GM19452 (cell line): ENCODE results near the gene CXCL1.

Experiments used
- ATAC-seq: cut with Tn5 transposase; IDR thresholded peaks from one replicate; pipeline ENCODE4 v1.9.1; 2021; ENCODE audit not compliant: unreplicated experiment

CXCL1 gene

GRCh38 chr4:73850261-73850970 is 18.8 kb upstream of the CXCL1 start:
- ATAC-seq = no peak

GRCh38 chr4:73851293-73851692 is 17.9 kb upstream of the CXCL1 start:
- no peak for ATAC-seq

- no peak for ATAC-seq
These were observed 16.4 kb upstream of the CXCL1 start for GRCh38 chr4:73852771-73853170.

GRCh38 chr4:73853246-73853704 is 15.9 kb upstream of the CXCL1 start, which contains the start of gene PF4V1:
TSS of gene PF4V1 (plus strand) at chr4:73853296. CDS start at chr4:73853363, 67 bp downstream.
- ATAC-seq = no peak

DNA sequence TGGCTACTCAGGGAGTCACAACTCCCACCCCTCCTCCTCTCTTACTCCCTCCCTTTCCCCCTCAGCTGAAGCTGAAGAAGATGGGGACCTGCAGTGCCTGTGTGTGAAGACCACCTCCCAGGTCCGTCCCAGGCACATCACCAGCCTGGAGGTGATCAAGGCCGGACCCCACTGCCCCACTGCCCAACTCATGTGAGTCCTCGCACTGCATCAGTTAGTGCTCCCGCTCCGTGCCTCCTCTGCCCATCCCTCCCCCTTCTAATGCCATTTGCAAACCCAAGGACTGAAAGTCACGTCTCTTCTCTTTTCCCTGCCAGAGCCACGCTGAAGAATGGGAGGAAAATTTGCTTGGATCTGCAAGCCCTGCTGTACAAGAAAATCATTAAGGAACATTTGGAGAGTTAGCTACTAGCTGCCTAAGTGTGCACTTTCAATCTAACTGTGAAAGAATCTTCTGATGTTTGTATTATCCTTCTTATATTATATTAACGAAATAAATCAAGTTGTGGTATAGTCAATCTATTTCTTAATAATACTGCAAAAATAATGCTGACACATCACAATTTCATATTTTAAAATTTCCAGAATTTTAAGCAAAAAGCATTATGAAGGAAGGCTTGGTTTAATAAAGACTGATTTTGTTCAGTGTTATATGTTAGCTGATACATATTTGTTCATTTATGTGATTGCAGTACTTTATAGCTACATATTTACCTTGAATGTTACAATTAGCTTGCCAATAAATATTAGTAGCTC is 15.3 kb upstream of the CXCL1 start:
- ATAC-seq = no peak

- ATAC-seq = no peak
These were observed 13.8 kb upstream of the CXCL1 start for GRCh38 chr4:73855406-73855805.

GRCh38 chr4:73856518-73856917 is 12.7 kb upstream of the CXCL1 start:
- ATAC-seq = no peak

GRCh38 chr4:73859614-73860088 is 9.5 kb upstream of the CXCL1 start:
- ATAC-seq = no peak

DNA sequence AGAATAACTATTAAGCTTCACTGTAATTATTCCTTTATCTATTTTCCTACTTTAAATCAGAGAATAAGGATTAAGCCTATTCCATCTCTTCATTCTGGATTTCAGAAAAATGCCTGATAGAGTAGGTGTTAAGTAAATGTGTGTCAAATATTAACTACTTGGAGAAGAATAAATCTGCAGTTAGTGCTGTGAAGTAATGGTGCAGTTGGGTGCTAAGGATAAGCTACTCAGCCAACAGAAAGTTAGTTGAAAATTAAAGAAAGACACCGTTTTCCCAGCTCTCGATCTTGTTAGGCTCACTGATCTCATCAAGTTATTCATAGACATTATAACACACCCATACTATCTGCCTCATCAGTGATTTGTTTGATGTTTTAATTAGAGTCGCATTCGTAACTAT is 9.0 kb upstream of the CXCL1 start:
- no peak for ATAC-seq

DNA sequence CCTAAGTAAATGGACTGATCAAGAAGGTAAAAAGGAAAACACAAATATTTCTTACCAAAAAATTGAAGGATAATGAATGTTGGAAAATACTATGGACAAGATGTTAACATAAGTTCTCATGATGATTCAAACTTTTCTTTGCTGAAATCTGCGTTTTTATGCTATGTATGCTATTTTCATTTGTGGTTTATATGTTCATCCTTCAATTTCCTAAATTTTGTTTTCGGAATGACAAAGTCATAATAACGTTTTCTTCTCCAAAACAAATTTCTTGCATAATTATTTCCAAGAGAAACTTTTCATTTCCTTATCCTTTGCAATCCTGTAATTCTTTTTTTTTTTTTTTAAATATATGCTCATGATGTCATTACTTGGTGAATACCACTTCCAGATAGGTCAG is 8.3 kb upstream of the CXCL1 start:
- ATAC-seq = no peak

DNA sequence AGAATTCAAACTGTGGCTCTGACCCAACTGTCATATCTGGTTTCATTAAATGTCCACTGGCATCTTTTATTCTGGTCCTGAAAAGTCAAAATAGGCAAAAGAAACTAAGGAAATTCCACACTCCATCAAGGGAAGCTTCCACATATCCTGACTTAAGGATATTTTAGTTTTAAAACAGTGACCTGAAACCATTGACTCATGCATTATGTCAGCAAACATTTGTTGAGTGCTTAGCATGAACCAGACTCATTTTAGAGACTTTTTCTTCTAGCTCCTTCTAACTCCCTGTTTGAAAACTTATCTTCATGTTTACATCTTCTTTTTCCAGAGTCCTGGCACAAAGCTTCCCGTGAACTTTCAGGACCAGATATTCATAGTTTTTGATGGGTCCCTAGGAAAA is 6.9 kb upstream of the CXCL1 start:
- no peak for ATAC-seq

DNA sequence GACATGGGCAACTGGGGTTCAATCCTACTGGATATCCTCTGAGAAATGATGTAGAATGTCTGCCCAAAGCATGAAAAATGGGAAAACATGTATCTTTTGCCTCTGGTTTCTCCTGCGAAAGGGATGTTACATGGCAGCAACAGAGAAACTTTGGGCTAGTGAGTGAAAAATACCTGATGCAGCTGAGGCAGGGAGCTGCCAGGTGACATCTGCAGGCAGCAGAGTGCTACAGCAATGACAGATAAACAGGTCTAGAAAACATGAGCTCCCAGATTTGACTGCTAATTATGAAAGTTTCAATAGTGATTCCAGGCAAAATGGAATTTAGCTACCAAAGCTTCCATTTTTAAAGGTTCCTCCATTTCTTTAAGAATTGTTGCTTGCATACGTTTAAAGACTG is 4.8 kb upstream of the CXCL1 start:
- ATAC-seq = no peak

DNA sequence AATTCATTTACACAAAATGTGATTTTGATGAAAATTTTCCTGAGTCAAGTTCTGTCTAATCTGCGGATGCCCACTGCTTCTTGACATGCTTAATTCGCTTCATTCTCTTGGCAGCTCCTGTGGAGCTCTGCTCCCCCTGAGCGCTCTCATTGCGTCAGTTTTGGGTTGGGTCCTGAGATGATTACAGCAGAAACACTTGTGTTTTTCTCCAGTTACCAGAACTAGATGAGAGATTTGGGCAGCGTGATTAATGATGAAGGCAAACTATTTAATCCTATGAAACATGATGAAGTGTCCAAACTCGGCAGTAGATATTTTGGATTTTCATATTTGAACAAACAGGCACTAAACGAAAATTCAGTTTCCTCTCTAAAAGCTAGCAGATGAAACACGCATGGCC is 4.2 kb upstream of the CXCL1 start:
- ATAC-seq = no peak

GRCh38 chr4:73865431-73866096 is 3.6 kb upstream of the CXCL1 start:
- ATAC-seq = no peak

DNA sequence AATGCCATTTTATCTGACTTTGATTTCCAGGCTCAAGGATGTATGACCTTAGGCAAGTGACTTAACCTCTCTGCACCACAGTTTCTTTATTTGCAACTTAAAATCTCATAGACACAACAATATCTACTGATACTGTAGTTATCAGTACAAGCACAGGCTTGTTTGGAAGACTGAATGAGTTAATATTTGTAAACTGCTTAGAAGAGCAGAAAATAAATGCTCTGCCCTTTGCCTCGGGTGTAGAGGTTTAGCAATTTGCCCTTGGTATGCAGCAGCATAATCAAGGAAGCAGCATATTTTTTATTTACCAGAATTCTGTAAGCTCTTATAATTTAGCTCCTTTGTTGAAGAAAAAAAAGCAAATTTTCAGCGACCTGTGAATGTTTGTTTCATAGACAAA is 2.9 kb upstream of the CXCL1 start:
- ATAC-seq = no peak

DNA sequence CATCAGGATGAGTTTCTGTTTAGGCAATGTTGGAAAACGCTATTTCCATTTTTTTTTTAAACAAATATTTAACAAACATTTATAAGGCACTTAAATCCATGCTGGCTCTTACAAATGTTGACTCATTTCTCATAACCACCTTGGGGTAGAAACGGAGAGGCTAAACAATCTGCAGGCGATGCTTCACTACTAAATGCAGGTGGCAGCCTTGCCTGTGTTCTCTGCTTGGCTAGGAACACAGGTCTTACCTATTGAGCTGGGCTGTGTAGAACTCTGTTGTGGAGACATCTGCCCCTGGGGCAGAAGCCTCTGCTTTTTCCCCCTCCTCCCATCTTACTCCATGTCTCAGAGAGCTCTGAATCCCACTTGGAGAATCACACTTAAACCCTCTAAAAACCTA is 1.4 kb upstream of the CXCL1 start:
- ATAC-seq = no peak

DNA sequence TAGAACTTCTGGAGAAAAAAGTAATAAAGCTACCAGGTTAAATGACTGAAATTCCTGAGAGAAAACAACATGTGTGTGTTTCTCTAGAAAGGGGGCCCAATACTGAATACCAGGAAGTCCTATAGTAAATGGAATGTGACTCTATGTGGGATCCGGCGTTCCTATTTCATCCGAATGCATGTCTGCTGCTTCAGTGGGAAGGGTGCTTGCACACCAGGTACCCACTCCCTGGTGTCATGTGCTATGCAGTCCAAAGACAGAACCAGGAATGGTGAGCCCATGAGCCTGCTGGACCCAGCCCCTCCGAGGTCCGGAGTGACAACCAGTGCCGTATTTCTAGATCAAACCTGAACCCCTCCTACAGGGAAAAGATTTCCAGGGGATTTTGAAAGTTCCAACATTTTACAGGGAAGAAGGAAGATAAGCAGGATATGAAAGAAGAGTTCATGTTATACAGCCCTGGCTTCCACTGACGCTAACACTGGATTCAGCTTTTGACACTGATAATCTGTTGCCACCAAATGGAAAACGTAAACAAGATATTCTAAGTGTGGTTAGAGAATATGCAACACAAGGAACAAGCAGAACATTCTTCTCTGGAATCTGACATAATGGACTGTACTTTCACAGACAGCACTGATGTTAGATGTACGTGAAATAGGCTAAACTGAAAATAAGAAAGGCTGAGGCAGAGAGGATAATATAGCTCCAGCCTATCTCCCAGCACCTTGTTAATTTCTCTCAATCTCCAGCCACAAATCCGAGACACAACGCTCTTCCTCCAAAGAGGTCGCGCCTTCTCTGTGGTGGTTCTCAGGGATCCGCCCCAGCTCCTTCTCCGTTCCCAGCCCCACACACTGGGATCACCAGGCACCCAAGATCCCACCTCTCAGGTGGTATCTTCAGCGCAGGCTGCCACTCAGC is 725 bp upstream of the CXCL1 start:
- no peak for ATAC-seq

DNA sequence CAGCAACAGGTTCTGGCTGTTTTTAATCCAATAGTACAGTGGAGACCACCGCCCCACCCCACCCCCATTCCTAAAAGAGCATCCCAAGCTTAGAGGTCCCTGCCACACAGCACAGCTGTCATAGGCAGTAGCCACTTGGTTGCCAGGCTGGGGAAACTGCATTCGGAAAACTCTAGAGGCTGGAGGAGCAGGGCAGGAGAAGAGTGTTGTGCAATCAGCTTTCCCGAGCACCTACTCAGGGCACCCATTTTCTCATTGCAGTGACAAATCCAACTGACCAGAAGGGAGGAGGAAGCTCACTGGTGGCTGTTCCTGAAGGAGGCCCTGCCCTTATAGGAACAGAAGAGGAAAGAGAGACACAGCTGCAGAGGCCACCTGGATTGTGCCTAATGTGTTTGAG is 1.1 kb downstream of the CXCL1 start:
- no peak for ATAC-seq

GRCh38 chr4:73870768-73871167 is 1.6 kb downstream of the CXCL1 start:
- ATAC-seq = no peak

DNA sequence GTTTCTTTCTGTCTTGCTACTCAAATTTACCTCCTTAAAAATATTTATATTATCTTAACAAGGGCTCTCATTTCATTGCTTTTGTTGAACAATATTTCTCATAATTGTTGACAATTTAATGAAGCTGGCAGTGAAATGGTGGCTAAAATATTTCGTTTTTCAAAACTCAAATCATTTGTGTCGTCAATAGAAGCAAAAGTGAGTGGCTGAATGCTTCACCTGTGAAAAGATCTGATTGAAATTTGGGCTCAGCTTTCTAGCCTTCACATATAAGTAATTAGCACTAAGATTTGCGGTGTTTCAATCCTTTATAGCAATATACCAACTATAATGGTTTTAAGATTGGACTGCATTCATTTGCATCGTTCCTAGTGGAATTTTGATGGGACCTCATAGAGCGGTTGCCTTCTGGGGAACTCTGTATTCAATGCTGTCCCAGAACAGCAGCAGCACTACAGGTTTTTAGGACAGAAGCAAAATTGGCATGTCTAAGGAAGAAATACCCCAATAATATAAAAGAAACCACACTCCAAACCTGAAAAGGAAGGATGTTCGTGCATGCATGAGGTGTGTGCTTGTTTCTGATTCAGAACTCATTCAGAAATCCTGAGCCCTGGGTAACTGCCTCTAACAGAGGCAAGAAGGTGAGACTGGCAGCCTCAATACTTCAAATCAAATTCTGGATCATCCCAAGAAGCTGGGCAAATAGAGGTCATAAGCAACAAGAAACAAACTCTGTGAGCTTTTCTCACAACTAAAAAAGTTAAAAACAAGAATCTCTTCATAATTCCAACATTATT is 2.5 kb downstream of the CXCL1 start:
- ATAC-seq = no peak
